NCI-H1694 (cell line): ENCODE measurements around the gene WDFY2.

Source experiments
- DNase-seq: peaks from one replicate; lab custom pipeline; 2025; lab: John Stamatoyannopoulos, UW

The WDFY2 gene

GRCh38 chr13:51797664-51798488, 213.6 kb downstream of the WDFY2 start:
- peak; percentile 72 for DNase-seq

- DNase-seq: no peak
These were observed 215.0 kb downstream of the WDFY2 start for GRCh38 chr13:51799261-51799660.

GRCh38 chr13:51800486-51800885, 216.2 kb downstream of the WDFY2 start:
- no peak for DNase-seq

- DNase-seq: no peak
These were observed 217.4 kb downstream of the WDFY2 start for GRCh38 chr13:51801631-51802099.

GRCh38 chr13:51802631-51803418, 218.6 kb downstream of the WDFY2 start:
- DNase-seq: no peak

GRCh38 chr13:51803422-51804294, 219.4 kb downstream of the WDFY2 start, which contains the start of gene DHRS12:
DHRS12 (minus strand) TSS chr13:51804163; CDS start chr13:51799659, 4,504 bp downstream.
- peak; percentile 43 for DNase-seq

- no peak for DNase-seq
These were observed 220.3 kb downstream of the WDFY2 start for GRCh38 chr13:51804295-51805172.

GRCh38 chr13:51805313-51805712, 221.1 kb downstream of the WDFY2 start:
- no peak for DNase-seq

- no peak for DNase-seq
These were observed 221.7 kb downstream of the WDFY2 start for GRCh38 chr13:51805925-51806324.

- DNase-seq: peak; percentile 19
These were observed 222.3 kb downstream of the WDFY2 start for GRCh38 chr13:51806566-51806965.

- DNase-seq: no peak
These were observed 222.8 kb downstream of the WDFY2 start for GRCh38 chr13:51807041-51807440.

- no peak for DNase-seq
These were observed 224.5 kb downstream of the WDFY2 start for GRCh38 chr13:51808811-51809210.

GRCh38 chr13:51811046-51811445, 226.8 kb downstream of the WDFY2 start:
- DNase-seq: no peak

- no peak for DNase-seq
These were observed 227.7 kb downstream of the WDFY2 start for GRCh38 chr13:51811920-51812451.

GRCh38 chr13:51814071-51814470, 229.8 kb downstream of the WDFY2 start:
- no peak for DNase-seq

- DNase-seq: peak; percentile 62
These were observed 230.8 kb downstream of the WDFY2 start for GRCh38 chr13:51814825-51815650.

- no peak for DNase-seq
These were observed 231.6 kb downstream of the WDFY2 start for GRCh38 chr13:51815848-51816247.

GRCh38 chr13:51816604-51817249, 232.5 kb downstream of the WDFY2 start:
- no peak for DNase-seq
